Measurements from ENCODE around the gene PRUNE2. TPM values are rescaled to one million over a fixed set of nuclear protein-coding genes. Genes with fewer than 3 reads are reported as not detected.

The PRUNE2 gene
- total and polyA plus RNA-seq, 12 donors: 0.87 to 5.7 (median 1.6) TPM

DNA sequence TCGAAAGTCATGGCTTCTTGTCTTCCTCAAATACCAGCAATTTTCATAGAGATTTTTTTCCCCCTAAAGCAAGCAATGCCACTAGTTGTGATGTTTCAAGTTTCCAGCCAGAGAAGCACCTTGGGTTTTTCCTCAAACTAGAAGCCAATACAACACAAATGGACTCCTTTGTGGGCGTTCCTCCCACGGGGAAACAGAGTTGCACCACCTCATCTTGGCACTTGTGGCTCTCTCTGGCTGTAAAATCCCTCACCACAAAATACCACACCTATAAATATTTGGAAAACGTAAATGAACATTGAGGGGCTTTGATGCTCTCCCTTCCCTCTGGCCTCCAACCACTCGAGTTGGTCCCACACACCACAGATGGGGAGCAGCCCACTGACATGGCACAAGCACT lies 208.8 kb downstream of the PRUNE2 start:
- ATAC-seq (no peak), DNase-seq (no peak)
- Histone ChIP-seq H3K27me3 (peaks cover 0 to 35% (median 8%) of the 10 kb centered on the region in 7 donors), H3K36me3 (no peaks in the 10 kb centered on the region), H3K27ac (no peak overlapping the region), H3K4me3 (no peak overlapping the region), H3K9me3 (no peaks in the 10 kb centered on the region), H3K4me1 (peaks cover 0 to 24% (median 0%) of the 10 kb centered on the region in 9 donors)
- WGBS, 2 donors: 72 to 78% methylated on average over 5 of the region's 5 CpGs
- TF ChIP-seq, protein P1, sequence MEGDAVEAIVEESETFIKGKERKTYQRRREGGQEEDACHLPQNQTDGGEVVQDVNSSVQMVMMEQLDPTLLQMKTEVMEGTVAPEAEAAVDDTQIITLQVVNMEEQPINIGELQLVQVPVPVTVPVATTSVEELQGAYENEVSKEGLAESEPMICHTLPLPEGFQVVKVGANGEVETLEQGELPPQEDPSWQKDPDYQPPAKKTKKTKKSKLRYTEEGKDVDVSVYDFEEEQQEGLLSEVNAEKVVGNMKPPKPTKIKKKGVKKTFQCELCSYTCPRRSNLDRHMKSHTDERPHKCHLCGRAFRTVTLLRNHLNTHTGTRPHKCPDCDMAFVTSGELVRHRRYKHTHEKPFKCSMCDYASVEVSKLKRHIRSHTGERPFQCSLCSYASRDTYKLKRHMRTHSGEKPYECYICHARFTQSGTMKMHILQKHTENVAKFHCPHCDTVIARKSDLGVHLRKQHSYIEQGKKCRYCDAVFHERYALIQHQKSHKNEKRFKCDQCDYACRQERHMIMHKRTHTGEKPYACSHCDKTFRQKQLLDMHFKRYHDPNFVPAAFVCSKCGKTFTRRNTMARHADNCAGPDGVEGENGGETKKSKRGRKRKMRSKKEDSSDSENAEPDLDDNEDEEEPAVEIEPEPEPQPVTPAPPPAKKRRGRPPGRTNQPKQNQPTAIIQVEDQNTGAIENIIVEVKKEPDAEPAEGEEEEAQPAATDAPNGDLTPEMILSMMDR (IDR thresholded peaks at IDR 0.05): no peak
- intact Hi-C loops (cut with DNase I): no loop called here

DNA sequence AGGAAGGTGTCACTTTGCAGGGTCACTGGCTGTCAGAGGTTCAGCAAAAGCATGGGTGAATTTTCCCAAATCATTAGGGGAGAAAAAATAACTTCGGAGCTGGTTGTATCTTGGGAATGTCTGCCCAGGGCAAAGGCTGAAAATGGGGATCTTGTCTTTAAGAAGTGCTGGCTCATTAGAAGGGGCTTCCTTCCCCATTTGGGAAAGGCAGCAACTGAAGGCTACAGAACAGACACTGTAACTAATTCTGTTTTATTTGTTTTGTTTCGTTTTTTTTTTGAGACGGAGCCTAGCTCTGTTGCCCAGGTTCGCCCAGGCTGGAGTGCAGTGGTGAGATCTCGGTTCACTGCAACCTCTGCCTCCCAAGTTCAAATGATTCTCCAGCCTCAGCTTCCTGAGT lies 212.0 kb downstream of the PRUNE2 start:
- TF ChIP-seq, protein P1 (IDR thresholded peaks at IDR 0.05): no peak
- ATAC-seq (peak in 1 of 8 donors; percentile 42), DNase-seq (no peak)
- no peaks in the 10 kb centered on the region for H3K9me3 ChIP-seq
- no peak overlapping the region for H3K4me3 ChIP-seq
- intact Hi-C loops (cut with DNase I): loop anchor here in 1 of 10 donors (5.0 kb wide), 1 partner anchor 1447 kb away; no protein-coding TSS in a partner anchor
- peaks cover 0 to 22% (median 0%) of the 10 kb centered on the region in 9 donors for H3K4me1 ChIP-seq
- no peaks in the 10 kb centered on the region for H3K36me3 ChIP-seq
- H3K27me3 ChIP-seq: peaks cover 0 to 60% (median 19%) of the 10 kb centered on the region in 7 donors
- peak overlapping the region in 1 of 10 donors; percentile 65 for H3K27ac ChIP-seq
- 84 to 85% methylated on average over 5 of the region's 5 CpGs for WGBS, 2 donors

DNA sequence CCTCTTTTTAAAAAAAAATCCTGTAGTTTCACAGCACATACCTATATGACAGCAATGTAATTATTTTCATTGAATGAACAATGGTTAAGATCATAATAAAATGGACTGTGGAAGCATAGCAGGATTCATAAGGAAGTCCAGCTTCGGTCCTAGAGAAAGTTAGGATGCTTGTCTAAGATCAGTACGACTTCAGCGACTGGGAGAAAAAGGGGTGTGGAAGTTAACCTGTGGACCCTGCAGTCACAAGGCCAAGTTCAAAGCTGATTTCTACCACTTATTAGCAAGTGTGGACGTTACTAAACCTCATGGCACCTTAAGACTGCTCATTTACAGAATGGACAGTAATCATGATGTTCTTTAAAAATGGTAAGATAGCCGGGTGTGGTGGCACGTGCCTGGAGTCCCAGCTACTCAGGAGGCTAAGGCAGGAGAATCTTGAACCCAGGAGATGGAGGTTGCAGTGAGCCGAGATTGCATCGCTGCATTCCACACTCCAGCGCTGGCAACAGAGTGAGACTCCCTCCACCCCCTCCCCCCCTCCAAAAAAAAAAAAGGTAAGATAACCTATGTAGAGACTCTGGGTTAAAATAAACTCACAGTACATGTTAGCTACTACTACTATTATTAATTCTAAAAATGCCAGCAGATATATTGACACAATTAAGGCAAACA lies 213.3 kb downstream of the PRUNE2 start:
- Histone ChIP-seq H3K4me3 (peak overlapping the region in 3 of 10 donors; percentile 13 to 44 (median 16)), H3K27me3 (peaks cover 0 to 66% (median 19%) of the 10 kb centered on the region in 7 donors), H3K9me3 (no peaks in the 10 kb centered on the region), H3K4me1 (peaks cover 0 to 36% (median 0%) of the 10 kb centered on the region in 9 donors), H3K36me3 (no peaks in the 10 kb centered on the region), H3K27ac (no peak overlapping the region)
- WGBS, 2 donors: 52 to 61% methylated on average over 9 of the region's 9 CpGs
- ATAC-seq (no peak), DNase-seq (no peak)
- intact Hi-C loops (cut with DNase I): loop anchor here in 1 of 10 donors (5.0 kb wide), 1 partner anchor 1445 kb away; no protein-coding TSS in a partner anchor
- TF ChIP-seq, protein P1 (IDR thresholded peaks at IDR 0.05): no peak

DNA sequence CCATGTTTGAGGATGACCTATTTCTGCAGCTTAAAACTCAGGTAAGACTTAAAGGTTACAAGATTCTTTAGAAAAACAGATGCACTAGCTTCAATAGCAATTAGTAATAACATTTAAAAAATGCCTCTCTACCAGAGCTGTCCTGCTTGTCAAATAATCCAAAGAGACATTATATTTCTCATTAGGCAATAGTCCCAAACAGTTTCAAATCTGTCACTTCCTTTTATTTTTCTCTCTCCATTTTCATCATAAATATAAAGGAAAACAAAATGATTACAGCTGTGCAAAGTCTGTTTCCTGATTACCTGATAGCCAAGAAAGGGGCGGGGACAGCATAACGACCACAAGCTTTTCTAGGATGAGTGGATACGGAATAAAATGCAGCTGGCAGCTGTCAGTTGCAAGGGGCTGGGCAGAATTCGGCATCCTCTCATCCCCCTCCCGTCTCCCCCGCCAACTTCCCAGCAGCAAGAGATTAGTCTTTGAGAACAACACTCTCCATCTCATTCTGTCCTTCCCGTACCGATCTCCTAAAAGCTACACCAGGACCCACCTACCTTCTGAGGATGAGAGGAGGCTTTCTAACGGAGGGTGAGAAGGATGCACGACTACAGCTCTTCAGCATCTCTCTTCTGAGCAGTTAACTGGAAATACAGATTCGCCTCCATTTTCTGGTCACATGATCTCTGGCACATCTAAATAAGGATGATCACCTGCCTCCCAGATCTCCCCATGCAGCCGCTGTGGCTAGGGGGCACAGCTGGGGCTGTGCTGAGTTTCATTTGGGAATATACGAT lies 214.2 kb downstream of the PRUNE2 start:
- WGBS, 2 donors: 4 to 6% methylated on average over 13 of the region's 13 CpGs
- no peaks in the 10 kb centered on the region for H3K36me3 ChIP-seq
- no peak for DNase-seq
- no peaks in the 10 kb centered on the region for H3K9me3 ChIP-seq
- intact Hi-C loops (cut with DNase I): loop anchor here in 1 of 10 donors (5.0 kb wide), 1 partner anchor 1444 kb away; no protein-coding TSS in a partner anchor
- TF ChIP-seq, protein P1 (IDR thresholded peaks at IDR 0.05): no peak
- H3K27me3 ChIP-seq: peaks cover 0 to 65% (median 19%) of the 10 kb centered on the region in 7 donors
- ATAC-seq: no peak
- H3K27ac ChIP-seq: peak overlapping the region in 1 of 10 donors; percentile 24
- peak overlapping the region in 6 of 10 donors; percentile 13 to 44 (median 21) for H3K4me3 ChIP-seq
- H3K4me1 ChIP-seq: peaks cover 0 to 43% (median 0%) of the 10 kb centered on the region in 9 donors

Data from heart right ventricle (tissue), 16 donors.